HG03521 (cell line): ENCODE data around the gene TSPAN11.

Experiments
- ATAC-seq: cut with Tn5 transposase; IDR thresholded peaks from one replicate; pipeline ENCODE4 v1.9.1; 2021; ENCODE audit warnings: mild to moderate bottlenecking, moderate library complexity; ENCODE audit not compliant: unreplicated experiment

The TSPAN11 gene

DNA sequence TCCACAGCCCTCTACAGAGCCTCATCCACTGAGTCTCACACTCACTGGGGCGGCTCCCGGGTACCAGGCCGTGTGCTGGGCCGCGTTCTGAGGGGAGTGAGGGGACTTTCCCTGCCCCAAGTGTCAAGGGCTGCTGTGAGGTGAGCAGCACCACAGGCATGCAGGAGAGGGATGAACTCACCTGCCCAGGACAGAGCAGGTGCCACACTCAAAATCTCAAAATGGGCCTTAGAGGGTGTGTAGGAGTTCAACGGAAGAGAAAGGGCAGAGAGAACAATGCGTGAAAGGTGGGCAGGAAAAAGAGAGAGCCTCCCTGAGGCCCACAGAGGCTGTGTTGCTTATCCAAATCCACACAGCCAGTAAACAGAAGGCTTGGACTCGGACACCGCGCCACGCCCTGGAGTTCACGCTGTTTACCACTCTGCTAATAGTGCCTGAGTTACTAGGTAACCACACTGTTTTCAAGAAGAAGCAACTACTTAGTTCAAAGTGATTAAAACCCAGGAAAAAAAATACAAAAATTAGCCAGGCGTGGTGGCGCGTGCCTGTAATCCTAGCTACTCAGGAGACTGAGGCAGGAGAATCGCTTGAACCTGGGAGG lies 32.7 kb downstream of the TSPAN11 start:
- ATAC-seq: no peak

DNA sequence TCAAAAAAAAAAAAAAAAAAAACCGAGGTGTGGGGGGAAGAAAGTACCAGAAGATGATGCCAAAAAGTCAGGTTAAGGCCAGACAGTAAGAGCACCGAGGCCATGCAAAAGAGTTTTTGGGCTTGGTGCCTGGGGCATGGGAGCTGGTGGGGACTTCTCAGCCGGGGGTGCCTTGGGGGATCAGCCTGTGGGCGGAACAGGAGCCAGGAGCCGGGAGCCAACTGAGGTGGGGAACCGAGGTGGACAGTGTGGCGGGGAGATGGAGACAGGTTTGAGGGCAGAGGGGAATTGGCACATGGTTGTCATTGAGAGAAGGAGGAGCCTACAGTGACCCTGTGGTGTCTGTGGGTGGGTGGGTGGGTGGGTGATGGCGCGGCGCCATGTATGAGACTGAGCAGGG lies 33.2 kb downstream of the TSPAN11 start:
- no peak for ATAC-seq

DNA sequence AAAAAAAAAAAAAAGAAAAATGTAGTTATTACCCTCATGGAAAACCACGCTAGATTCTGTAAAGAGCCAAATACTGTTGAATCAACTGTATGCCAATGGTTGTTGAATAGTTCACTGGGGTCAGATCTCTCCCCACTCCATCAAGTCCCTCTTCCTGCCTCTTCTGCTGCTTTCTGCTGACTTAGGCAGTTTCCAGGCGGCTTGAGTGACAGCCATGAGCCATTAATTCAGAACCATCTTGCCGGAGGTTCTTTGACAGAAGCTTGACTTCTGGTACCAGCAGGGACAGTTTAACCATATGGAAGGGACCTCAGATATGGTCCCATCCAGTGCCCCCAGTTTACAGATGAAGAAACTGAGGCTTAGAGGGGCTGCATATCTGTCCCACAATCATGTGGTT lies 34.5 kb downstream of the TSPAN11 start:
- ATAC-seq: no peak

DNA sequence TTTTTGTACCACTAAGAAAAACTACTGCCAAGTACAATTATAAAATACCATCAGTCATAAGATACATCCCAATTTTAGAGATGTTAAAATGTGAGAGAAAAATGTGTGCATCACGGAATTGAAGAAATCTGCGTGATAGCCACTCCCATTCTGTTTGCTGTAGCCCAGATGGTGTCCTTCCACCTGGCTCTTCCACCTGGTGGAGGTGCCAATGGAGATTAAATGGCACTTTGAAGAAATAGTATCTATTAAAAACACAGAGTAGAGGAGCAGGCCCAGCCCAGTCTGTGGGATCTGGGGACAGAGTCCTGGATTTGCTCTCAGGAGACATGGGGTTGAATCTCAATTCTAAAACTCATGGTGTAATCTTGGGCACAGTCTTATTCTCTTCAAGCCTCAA lies 35.5 kb downstream of the TSPAN11 start:
- ATAC-seq: no peak

DNA sequence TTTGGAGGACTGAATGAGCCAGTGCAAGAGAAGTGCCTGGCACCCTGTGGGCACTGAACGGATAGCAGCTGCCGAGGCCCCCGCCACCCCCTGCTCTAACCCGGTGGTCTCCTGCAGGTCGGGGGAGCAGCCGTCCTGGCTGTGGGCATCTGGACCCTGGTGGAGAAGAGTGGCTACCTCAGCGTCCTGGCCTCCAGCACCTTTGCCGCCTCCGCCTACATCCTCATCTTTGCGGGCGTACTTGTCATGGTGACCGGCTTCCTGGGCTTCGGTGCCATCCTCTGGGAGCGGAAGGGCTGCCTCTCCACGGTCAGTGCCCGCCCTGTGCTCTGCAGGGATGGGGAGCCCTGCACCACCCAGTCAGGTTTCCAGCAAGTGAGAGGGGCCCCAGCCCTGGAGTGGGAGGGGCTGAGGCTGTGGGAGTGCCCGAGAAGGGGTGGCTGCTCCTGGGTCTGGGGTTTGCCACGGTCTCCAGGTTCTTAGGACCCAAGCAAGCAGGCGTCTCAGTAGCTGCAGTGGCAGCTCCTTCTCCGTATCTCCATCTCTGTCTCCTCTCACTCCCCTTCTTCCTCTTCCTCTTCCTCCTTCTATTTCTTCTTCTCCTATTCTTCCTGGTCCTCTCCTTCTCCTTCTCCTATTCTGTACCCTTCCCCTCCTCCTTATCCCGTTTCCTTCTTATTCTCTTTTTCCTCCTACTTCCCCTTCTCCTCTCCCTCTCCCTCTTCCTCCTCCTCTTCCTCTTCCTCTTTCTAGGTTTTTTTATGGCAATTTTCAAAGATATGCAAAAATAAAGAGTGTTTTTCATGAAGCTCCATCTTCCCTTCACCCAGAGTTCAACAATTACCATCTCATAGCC lies 37.4 kb downstream of the TSPAN11 start:
- no peak for ATAC-seq

DNA sequence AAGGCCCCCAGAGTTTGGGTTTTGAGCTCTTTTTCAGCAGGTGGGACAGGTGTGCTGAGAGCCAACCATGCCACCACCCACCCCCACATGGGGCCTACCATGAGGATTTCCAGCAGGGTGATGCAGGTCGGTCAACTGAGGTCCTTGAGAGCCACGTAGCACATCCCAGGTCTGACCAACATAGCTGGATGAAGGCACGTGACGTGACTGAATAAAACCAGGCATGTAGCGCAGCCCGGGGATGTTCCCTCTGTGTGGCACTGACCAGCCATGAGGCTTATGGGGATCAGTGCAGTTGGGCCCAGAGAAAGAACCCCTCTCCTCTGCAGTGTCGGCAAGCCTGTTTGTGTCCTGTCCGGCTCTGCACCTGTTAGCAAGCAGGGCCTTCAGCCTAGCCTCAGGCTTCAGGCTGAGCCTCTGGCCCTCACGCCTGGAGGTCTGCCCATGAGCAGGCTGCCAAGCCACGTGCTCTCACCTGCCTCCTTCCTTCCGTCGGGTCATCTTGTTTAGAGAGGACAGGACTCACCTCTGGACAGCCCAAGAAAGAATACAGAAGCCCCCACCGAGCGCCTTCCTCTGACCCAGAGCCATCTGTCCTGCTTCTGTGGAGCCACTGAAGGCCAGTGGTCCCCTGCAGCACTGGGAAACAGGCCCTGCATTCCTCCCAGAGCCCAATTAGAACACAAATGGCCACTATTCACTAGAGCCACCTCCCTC lies 38.5 kb downstream of the TSPAN11 start:
- no peak for ATAC-seq

DNA sequence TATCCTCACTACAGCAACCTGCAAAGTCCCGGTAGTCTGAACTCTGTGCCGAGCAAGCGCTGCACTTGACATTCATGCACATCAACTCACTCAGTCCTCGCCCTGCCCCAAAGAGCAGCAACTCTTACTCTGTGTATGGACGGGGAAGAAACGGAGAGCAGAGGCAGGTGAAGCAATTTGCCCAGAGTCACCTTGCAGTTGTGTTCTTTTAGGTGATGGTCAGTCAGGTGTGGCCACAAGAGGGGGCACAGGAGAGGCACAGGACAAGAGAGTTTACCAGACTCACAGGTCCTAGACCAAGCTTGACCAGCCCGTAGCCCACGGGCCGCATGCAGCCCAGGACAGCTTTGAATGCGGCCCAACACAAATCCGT lies 39.1 kb downstream of the TSPAN11 start:
- no peak for ATAC-seq

DNA sequence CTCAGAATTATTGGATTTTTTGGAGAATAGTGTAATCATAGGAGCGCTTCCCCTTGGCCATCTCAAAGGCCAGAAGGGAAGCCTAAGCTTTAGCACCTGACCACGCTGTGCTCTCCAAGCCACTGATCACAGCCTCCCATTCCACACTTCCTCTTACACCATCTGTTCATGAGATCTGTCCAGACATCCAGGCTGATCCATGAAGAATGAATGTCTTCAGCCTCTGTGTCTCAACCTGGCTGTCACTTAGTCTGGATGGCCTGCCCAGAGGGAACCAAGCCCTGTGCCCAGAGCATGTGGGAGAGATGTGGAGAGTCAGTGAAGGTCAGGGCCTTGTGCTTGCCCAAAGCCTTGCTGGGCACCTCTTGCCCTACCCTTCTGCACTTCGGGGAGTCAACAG lies 40.5 kb downstream of the TSPAN11 start:
- no peak for ATAC-seq

DNA sequence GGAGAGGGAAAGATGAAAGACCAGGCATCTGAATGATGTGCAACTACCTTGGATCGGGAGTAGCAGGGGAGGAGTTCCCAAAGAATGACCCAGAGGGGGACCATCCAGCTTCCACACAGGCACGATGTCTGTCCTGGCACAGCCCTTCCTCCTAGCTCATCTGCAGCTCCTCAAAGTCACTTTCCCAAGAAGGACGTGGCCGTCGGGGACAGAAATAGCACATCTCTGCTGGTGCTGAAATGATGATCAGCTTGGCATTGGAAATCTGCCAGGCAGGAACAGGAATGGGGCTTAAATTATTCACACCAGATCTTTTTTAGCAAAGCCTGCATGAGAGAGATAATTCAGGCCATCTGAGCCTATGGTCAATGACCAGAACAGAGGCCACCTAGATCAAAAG lies 41.7 kb downstream of the TSPAN11 start:
- no peak for ATAC-seq

DNA sequence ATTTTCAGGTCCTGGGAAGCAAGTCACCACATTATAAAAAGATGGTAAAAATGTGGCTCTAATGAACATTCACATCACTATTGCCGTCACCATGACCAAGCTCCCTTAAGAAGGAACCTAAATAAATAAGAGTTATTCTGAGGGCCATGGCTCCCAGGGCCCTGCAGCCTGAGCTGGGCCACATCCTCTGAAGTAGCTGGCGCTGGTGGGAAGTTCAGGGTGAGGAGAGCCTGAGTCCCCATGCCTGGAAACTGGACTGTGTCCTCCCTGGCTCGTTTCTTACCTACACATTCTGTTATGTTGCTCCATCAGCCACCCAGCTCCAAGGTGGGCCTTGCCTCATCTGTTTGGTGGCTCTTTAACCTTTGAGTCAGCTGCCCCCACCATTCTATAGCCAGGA lies 42.5 kb downstream of the TSPAN11 start:
- ATAC-seq: no peak

DNA sequence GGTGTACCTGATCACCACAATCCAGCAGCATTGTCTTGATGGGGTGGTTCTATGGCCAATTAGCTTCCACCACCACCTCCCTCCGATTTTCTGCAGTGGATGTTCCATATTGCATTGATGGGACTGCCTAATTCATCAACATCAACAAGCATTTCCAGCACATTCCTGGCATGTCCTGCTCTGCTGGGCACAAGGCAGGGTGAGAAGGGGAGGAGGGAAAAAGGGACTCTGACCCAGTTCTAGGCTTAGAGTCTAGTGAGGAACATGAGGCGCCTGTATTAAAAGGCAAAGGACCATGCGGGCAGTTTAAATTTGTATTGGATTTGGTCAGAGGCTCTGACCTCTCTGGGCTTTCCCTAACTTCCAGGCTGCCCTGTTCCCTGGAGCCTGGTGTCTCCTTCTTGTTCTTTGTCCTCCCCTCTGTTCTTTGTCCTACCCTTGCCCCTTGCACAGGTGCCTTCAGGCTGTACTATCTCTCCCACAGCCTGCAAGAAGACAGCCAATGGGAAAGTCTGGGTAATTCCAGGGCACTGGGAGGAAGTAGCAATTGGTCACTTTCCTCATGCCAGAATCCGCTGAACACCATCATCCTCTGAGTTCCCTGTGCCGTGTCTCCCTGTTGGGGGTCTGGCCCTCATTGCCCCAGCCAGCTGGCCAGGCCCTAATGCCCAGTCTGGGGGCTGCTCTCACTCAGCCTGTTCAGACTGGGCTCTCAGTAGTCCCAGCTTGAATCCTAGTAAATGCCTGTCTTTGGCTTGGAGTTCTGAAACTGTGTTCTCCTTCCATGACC lies 43.3 kb downstream of the TSPAN11 start:
- ATAC-seq: no peak

DNA sequence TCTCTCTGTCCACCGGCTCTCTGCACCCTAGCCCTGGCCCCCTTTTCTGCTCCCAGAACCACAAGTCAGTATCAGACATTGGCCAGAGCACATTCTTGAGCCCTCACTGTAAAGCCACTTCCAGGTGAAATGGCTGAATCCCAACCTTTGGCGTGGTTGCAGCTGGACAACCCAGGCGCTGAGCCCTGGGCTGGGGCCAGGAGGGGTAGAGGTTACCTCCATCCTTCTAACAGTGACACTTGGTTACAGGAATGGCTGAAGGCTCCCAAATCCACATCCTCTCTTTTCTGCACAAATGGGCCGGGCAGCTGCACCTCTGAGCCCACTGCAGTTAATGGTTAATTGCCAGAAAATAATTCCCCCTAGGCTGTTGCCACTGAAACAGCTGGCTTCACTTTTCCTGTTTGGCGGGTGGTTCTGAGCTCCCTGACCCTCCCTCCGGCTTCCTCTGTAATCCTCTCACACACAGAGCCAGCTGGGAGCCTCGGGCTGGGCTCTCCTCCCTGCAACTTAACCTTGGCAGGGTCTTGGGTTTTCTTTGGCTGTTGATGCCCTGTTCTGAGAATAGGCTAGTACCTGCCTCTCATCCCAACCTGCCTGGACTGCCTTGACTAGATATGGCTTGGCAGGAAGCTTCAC lies 44.1 kb downstream of the TSPAN11 start:
- ATAC-seq: no peak

DNA sequence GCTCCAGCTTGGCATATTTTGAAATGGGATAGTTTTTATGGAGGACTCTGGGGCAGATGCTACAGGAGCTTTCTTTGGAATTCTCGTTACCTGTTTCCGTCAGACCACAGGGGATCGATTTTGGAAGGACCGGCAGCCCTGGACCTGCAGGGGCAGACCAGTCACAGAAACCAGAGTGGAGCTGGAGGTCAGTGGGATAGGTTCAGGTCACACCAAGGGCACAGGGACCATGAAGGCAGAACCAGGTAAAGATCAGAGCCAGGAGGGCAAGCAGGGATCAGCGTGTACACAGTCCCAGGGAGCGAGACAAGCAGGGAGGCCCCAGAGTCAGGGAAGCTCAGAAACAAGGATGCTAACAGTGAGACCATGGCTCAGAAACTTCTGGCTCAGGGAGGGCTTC lies 45.5 kb downstream of the TSPAN11 start:
- no peak for ATAC-seq

DNA sequence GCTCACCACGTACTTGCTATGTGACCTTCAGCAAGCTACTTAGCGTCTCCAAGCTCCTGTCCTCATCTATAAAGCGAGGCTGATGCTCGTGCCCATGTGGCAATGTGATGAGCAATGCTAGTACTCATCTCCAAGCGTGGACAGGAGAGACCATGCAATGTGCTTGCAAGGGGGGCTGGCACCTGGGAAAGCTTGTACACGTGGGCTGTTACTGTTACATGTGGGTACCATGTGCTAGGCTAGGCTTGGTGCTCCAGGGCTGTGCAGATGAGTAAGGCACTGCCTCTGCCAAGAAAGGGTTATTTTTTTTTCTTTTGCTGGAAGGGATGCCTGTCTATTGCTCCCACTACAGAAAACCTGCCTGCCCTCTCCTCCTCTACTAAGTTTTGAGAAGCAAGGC lies 46.6 kb downstream of the TSPAN11 start:
- no peak for ATAC-seq

DNA sequence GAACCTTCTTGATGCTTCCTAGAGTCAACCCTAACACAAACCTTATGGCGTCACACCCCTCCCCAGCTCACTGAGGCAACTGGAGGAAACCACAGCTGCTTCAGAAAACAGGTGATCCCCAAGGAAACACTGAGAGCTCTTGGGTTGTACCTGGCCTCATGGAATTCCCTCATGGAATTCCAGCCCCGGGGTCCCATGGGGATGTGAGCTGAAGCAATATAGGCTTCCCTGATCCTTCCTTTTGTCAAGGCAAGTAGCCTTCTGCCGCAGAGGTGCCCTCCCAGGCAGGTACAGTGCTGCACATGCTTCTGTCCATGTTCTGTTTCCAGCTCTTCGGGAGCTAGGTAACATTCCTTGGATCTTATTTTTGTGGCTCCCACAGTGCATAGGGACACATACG lies 47.3 kb downstream of the TSPAN11 start:
- ATAC-seq: no peak

DNA sequence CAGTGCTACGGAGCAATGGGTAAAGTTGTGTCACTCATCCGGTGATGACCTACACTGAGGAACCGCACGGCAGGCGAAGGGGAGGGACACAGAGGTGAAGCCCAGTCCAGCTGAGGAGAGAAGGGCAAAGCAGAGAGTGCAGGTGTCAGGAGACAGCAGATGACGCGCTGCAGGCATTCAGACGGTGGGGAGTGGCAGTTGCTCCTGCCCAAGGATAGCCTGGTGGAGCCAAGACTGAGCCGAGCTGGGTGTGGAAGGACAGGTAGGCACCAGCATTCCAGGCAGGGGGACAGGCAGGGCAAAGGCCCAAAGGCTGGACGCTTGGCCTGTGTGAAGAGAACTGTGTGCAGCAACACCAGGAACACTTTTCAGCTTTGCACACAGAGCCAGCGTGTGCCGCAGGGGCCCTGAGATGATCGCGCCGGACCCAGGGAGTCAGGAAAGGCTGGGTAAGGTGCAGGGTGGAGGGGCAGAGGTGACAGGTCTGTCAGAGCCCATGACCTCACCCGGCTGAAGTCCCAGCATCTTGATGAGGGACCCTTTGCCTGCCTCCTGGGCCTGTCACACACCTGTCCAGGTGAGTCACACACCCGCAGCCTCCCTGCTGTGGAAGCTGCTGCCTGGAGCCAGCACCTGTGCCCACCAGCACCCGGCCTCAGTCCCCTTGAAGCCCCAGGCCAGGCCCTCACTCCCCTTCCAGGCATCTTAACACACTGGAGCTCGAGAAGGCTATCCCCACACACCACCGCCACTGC lies 48.4 kb downstream of the TSPAN11 start:
- no peak for ATAC-seq

DNA sequence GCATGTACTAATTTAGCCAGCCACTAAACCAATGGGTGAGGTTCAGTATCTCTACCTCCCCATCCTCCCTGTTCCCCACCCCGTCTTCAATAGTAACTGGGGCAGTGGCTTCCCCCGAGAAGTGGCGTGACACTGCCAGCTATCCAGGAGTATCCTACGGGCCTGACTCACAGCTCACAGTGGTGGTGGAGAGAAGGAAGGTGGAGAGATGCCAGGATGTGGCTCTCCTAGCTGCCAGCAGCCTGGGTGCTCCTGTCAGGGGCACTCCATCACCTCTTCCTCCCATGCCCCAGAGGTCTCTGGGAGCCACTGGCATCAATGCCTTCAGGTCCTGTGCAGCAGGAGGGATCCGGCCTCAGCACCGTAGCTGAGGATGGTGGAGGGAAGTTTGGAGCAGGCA lies 49.0 kb downstream of the TSPAN11 start:
- no peak for ATAC-seq

DNA sequence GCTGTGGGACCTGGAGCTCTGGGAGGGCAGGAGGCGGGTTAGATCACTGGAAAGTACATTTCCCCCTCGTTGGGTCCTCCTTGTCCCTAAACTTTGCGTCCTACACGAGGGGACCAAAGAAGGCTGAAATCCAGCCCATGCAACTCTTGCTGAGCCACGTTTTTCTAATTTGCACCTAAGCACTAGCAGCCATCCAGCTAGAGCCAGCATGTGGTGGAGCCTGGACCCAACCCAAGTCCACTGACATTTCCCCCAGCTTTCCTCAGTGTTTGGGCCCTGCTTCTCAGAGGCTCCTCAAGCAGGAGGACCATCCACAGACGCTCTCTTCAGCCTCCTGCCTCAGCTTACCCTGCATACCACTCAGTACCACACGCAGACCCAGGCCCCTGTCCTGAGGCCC lies 49.7 kb downstream of the TSPAN11 start:
- ATAC-seq: no peak

DNA sequence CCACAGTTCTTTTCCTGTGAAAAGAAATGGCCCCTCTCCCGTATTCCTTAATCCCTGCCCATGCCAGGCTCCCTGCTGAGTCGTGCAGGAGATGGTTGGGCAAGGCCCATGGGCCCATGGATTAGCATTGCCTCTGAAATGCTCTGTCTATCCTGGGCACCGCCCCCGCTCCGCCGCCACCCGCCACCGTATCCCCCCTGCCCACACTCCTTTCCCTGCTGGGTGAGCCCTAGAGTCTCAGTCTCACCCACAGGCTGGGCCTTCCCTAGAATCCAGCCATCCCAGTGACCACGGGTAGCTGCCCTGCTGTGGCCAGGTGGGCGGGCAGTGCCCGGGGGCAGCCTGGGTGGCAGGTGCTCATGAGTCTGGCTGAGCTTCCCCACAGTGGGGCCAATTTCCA lies 50.6 kb downstream of the TSPAN11 start:
- ATAC-seq: no peak
